Keratinocyte (primary cell): ENCODE data around the gene PHF10. TPM values are rescaled to one million over a fixed set of nuclear protein-coding genes. Genes with fewer than 3 reads are reported as not detected.

Experiments used
- DNase-seq: peaks from one replicate; pipeline ENCODE4 v3.0.0-alpha.2; 2011; ENCODE audit warnings: low read depth, missing footprints, low spot score
- FAIRE-seq: peaks from 2 replicates; lab custom pipeline; 2011; peaks lifted over from hg19 to GRCh38; lab: Jason Lieb, UNC
- H2AFZ ChIP-seq: 2 replicates; pipeline ENCODE4 v1.6.0; 2012; ENCODE audit warnings: low read length, control low read depth, inconsistent platforms; ENCODE audit not compliant: control insufficient read depth
- H3K27ac ChIP-seq: 2 replicates; pipeline ENCODE4 v1.5.1; 2011; ENCODE audit warnings: low read length; ENCODE audit not compliant: control insufficient read depth, insufficient read depth
- H3K27me3 ChIP-seq: 3 replicates; pipeline ENCODE4 v1.6.0; 2011; ENCODE audit warnings: low read length; ENCODE audit not compliant: control insufficient read depth, insufficient read depth; ENCODE audit errors: extremely low read depth
- H3K36me3 ChIP-seq, 2 experiments: 2 replicates in 1 of 2; 3 replicates in 1 of 2; pipeline ENCODE4 v1.5.1; 2011; ENCODE audit warnings: low read length in 2 of 2, mild to moderate bottlenecking in 1 of 2; ENCODE audit not compliant: control insufficient read depth in 2 of 2, insufficient read depth in 2 of 2; ENCODE audit errors: extremely low read depth in 1 of 2
- H3K4me1 ChIP-seq: 3 replicates; pipeline ENCODE4 v1.5.1; 2011; ENCODE audit warnings: low read length; ENCODE audit not compliant: control insufficient read depth, insufficient read depth; ENCODE audit errors: extremely low read depth
- H3K4me2 ChIP-seq: 3 replicates; pipeline ENCODE4 v1.6.0; 2011; ENCODE audit warnings: low read depth, low read length; ENCODE audit not compliant: control insufficient read depth, insufficient read depth; ENCODE audit errors: extremely low read depth
- H3K4me3 ChIP-seq, 3 experiments: fragments of 200-600 bp in 1 of 3; sonication (generic) in 1 of 3; 2 replicates in 2 of 3; 3 replicates in 1 of 3; pipeline ENCODE4 v1.5.1; 2011 to 2016; ENCODE audit warnings: low read length in 3 of 3, mild to moderate bottlenecking in 3 of 3, control low read depth in 2 of 3, inconsistent platforms in 1 of 3, low read depth in 1 of 3, mixed read lengths in 1 of 3, mixed run types in 1 of 3, moderate library complexity in 1 of 3; ENCODE audit not compliant: control insufficient read depth in 2 of 3, insufficient read depth in 2 of 3; ENCODE audit errors: extremely low read depth in 1 of 3
- H3K79me2 ChIP-seq: 2 replicates; pipeline ENCODE4 v1.6.0; 2012; ENCODE audit warnings: low read length; ENCODE audit not compliant: control insufficient read depth, insufficient read depth
- H3K9ac ChIP-seq: 3 replicates; pipeline ENCODE4 v1.6.0; 2011; ENCODE audit warnings: low read length; ENCODE audit not compliant: control insufficient read depth, insufficient read depth; ENCODE audit errors: extremely low read depth
- H3K9me1 ChIP-seq: 3 replicates; pipeline ENCODE4 v1.6.0; 2011; ENCODE audit warnings: low read length; ENCODE audit not compliant: control insufficient read depth, insufficient read depth; ENCODE audit errors: extremely low read depth
- H3K9me3 ChIP-seq: 2 replicates; pipeline ENCODE4 v1.5.1; 2012; ENCODE audit warnings: low read depth, low read length; ENCODE audit not compliant: control insufficient read depth
- H4K20me1 ChIP-seq: 3 replicates; pipeline ENCODE4 v1.6.0; 2011; ENCODE audit warnings: low read length; ENCODE audit not compliant: control insufficient read depth, insufficient read depth; ENCODE audit errors: extremely low read depth
- CTCF ChIP-seq, 3 experiments: IDR thresholded peaks in 1 of 3; conservative IDR thresholded peaks in 1 of 3; optimal IDR thresholded peaks in 1 of 3; 2 replicates in 2 of 3; 3 replicates in 1 of 3; pipeline versions ENCODE3 to v1.5.1; 2011; ENCODE audit warnings: low read length in 3 of 3, mild to moderate bottlenecking in 3 of 3, moderate library complexity in 2 of 3, control low read depth in 1 of 3, inconsistent platforms in 1 of 3; ENCODE audit not compliant: insufficient read depth in 2 of 3; ENCODE audit errors: extremely low read depth in 1 of 3
- EZH2 ChIP-seq: IDR thresholded peaks from one replicate; pipeline ENCODE4 v1.6.1; 2012; ENCODE audit warnings: inconsistent platforms, mild to moderate bottlenecking, low read length, moderate library complexity
- dilution Hi-C: fragments of 300-500 bp; cut with MboI; formaldehyde crosslinking; loops from one replicate; pipeline ENCODE4 v1.7.0; 2020; ENCODE audit warnings: low sequenced_read_pairs; ENCODE audit not compliant: extremely low pct_ligation_motif_present
- polyA plus RNA-seq, 5 experiments: library from polyadenylated mRNA; depleted of rRNA in 3 of 5; stranded (reverse) in 3 of 5; stranded (forward) in 1 of 5; unstranded in 1 of 5; fragments of >200 nt; gene quantifications; 1 replicate in 1 of 5; 2 replicates in 3 of 5; 3 replicates in 1 of 5; pipeline versions ENCODE4 v1.2.1 to v1.2.3, GENCODE V29; 2011 to 2012; ENCODE audit warnings: missing spikeins in 2 of 5, low read depth in 1 of 5, low replicate concordance in 1 of 5

The PHF10 gene
- polyA plus RNA-seq, 1 donor (not counting 4 experiments of a cell fraction or from before 2014, with no cell fraction given), result 14.5 TPM

- H3K27ac ChIP-seq, result no peak overlapping the region
- DNase-seq (no peak), FAIRE-seq (no peak)
- no peaks in the 10 kb centered on the region for H4K20me1 ChIP-seq
- H3K4me3 ChIP-seq, result no peak overlapping the region
- H3K36me3 ChIP-seq, result peaks cover 4 to 12% of the 10 kb centered on the region in 2 experiments
- TF ChIP-seq EZH2, result no peak
- no peak for TF ChIP-seq CTCF (optimal IDR thresholded peaks at IDR 0.05 in 1 of 3, IDR thresholded peaks at IDR 0.05 in 1 of 3, conservative IDR thresholded peaks at IDR 0.05 in 1 of 3; ENCODE audit: extremely low read depth in 1 of 3, insufficient read depth in 2 of 3, low read length in 3 of 3)
- H3K4me1 ChIP-seq, result no peaks in the 10 kb centered on the region
- H3K9ac ChIP-seq, result no peak overlapping the region
- no peak overlapping the region for H3K4me2 ChIP-seq
- no peaks in the 10 kb centered on the region for H3K9me3 ChIP-seq
- no peak overlapping the region for H2AFZ ChIP-seq
- dilution Hi-C loops, result no loop called here
- H3K79me2 ChIP-seq, result peaks cover 7% of the 10 kb centered on the region
- H3K27me3 ChIP-seq, result no peaks in the 10 kb centered on the region
- no peaks in the 10 kb centered on the region for H3K9me1 ChIP-seq
Measured at GRCh38 chr6:169714595-169714994, 9.7 kb downstream of the PHF10 start.

GRCh38 chr6:169714178-169714577 is 10.1 kb downstream of the PHF10 start:
- H3K4me1 ChIP-seq, result peaks cover under 1% of the 10 kb centered on the region
- FAIRE-seq, result no peak
- H2AFZ ChIP-seq, result no peak overlapping the region
- H3K27ac ChIP-seq, result no peak overlapping the region
- no peaks in the 10 kb centered on the region for H3K27me3 ChIP-seq
- no peaks in the 10 kb centered on the region for H3K9me3 ChIP-seq
- peaks cover 4% of the 10 kb centered on the region for H3K79me2 ChIP-seq
- no peak for TF ChIP-seq CTCF (optimal IDR thresholded peaks at IDR 0.05 in 1 of 3, IDR thresholded peaks at IDR 0.05 in 1 of 3, conservative IDR thresholded peaks at IDR 0.05 in 1 of 3; ENCODE audit: extremely low read depth in 1 of 3, insufficient read depth in 2 of 3, low read length in 3 of 3)
- TF ChIP-seq EZH2, result no peak
- no peak overlapping the region for H3K9ac ChIP-seq
- no peak overlapping the region for H3K4me2 ChIP-seq
- H3K9me1 ChIP-seq, result no peaks in the 10 kb centered on the region
- no peak overlapping the region for H3K4me3 ChIP-seq
- DNase-seq, result no peak
- dilution Hi-C loops, result no loop called here
- no peaks in the 10 kb centered on the region for H4K20me1 ChIP-seq
- peaks cover 4 to 12% of the 10 kb centered on the region in 2 experiments for H3K36me3 ChIP-seq
